Omental fat pad (tissue), 4 donors: ENCODE data around the gene IDH3G. TPM values are rescaled to one million over a fixed set of nuclear protein-coding genes. Genes with fewer than 3 reads are reported as not detected.

Experiments
- ATAC-seq: fragments of 150-250 bp; one replicate; pipeline ENCODE4 v1.9.1; 2016; ENCODE audit warnings: mild to moderate bottlenecking, moderate library complexity; ENCODE audit not compliant: low FRiP score
- DNase-seq: peaks from one replicate; pipeline ENCODE4 v3.0.0-alpha.2; 2019; ENCODE audit warnings: low spot score
- CTCF ChIP-seq, 3 donors: fragments of 450-650 bp; IDR thresholded peaks; one replicate each; pipeline ENCODE4 v1.5.1; 2016 to 2017; ENCODE audit warnings: antibody characterized with exemption in 3 of 3, mild to moderate bottlenecking in 3 of 3, moderate library complexity in 2 of 3
- total RNA-seq, 4 donors: library from RNA; depleted of rRNA; stranded (reverse); fragments of >200 nt; gene quantifications; one replicate each; pipeline ENCODE4 v1.1.0, GENCODE V29; 2016

Gene IDH3G
- total RNA-seq, 4 donors from 2014 or later: 71.9 to 119 (median 89.7) TPM

DNA sequence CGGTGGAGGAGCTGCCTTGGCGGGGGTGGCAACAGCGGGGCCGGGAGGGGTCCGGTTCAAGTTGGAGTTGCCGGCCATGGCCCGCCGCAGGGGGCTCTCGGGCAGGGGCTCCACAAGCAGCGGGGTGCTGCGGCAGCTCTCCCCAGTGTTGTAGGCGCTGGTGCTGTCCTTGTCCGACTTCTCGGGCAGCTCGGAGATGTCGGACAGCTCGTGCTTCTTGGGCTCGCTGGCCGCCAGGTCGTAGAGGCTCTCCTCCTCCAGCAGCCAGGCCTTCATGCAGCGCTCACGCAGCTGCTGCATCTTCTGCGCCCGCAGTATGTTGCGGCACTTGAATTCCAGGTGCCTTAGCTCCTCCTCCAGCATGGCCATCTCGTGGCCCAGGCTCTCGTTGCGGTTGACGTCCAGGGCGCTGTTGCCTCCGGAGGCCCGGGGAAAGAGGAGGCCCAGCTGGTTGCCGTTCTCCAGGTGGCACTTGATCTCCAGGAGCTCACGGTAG is 10.0 kb upstream of the IDH3G start:
- ATAC-seq (no peak), DNase-seq (no peak)
- TF ChIP-seq CTCF (IDR thresholded peaks at IDR 0.05): no peak

DNA sequence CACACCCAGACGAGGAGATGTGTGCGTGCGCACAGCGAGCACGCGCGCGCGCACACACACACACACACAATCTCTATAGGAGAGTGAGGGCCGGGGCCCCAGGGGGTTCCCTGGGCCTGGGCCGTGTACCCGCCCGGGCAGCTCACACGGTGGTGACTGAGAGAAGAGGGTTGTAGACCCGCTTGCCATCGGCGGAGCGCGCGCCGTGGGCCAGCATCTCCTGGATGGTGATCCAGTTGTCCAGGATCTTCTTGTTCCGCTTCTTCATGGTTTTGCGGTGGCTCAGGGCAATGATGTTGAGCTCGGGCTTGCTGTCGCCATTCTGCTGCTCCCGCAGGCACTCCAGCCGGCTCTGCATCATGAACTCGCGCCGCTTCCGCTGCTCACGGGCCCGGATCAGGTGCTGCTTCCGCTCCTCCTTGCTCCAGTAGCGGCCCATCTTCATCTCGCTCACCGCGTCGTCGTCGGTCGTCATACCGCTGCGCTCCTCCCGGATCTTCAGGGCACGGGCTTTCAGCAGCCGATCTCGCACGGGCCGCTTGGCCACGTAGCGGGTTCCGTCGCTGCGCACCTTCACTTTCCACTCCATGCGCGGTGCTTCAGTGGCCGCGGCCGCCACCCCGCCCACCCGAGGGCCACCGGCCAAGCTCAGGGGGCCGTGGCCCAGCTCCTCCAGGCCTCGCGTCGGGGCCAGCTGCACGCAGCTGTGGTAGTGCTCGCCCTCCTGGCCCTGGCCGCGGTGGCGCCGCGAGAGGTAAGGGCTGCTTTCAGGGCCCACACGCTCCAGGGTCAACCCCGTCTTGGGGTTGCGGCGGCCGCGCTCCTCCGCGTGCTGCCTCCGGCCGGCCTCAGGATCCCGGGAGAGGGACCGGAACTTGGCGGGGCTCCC is 9.3 kb upstream of the IDH3G start:
- TF ChIP-seq CTCF (IDR thresholded peaks at IDR 0.05): no peak
- ATAC-seq: no peak
- DNase-seq: no peak

- TF ChIP-seq CTCF (IDR thresholded peaks at IDR 0.05): no peak
- ATAC-seq (no peak), DNase-seq (no peak)
Measured at GRCh38 chrX:153802513-153803045, 8.4 kb upstream of the IDH3G start.

DNA sequence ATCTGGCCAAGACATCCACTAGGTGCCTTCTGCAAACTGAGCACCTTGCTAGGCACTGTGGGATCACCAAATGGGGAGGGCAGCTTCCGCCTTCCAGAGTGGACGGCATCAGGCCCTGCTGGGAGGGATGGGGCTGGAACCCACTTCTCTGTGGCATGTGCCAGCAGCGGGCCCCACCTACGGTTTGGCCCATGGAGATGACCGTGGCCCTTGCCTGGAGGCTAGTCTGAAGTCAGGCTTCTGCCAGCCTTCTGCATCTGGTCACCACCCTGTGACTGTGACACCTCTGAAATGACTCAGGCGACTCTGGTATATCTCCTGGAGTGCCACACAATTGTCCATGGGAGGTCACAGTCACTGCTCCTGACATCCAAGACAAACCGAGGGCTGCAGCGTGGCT is 7.5 kb upstream of the IDH3G start:
- ATAC-seq: no peak
- no peak for TF ChIP-seq CTCF (IDR thresholded peaks at IDR 0.05)
- DNase-seq: no peak

GRCh38 chrX:153800746-153801145 is 6.6 kb upstream of the IDH3G start:
- ATAC-seq (no peak), DNase-seq (no peak)
- no peak for TF ChIP-seq CTCF (IDR thresholded peaks at IDR 0.05)

DNA sequence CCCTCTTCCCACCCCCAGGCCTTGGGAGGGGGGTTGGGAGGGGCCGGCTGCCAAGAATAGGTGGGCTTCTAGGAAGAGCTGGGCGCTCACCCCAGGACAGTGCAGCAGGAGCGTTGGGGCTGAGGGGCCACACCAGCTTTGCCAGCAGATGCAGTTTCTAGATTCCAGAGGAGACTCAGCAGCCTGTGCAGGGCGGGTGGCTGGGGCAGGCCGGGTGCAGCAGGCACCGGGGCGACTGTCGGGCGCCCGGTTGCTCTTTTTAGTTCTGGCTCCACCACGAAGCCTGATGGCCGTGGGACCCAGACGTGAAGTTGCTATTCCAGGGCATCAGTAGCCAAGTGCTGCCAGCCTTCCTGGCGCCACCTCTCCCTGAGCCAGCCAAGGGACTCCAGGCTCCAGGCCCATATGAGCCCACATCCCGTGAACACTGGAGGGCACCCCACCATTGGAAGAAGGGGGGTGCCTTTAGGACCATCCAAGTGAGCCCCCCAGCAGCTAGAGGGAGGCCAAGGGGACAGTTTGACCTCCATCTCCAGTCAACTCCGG is 6.1 kb upstream of the IDH3G start:
- DNase-seq (no peak), ATAC-seq (no peak)
- TF ChIP-seq CTCF (IDR thresholded peaks at IDR 0.05): no peak
